Lung (tissue), 12 donors: Measurements from ENCODE around the gene SLX4. TPM values are rescaled to one million over a fixed set of nuclear protein-coding genes. Genes with fewer than 3 reads are reported as not detected.

Source experiments
- ATAC-seq: fragments of 200-7000 bp; cut with Tn5 transposase; one replicate; pipeline ENCODE4 v1.9.1; 2020; ENCODE audit warnings: moderate number of reproducible peaks; ENCODE audit not compliant: insufficient read depth, low FRiP score
- DNase-seq, 3 donors: peaks; one replicate each; pipeline ENCODE4 v3.0.0-alpha.2; 2013 to 2017
- H3K27ac ChIP-seq, 2 donors: one replicate each; pipeline ENCODE4 v1.5.1; 2013; ENCODE audit warnings: mild to moderate bottlenecking in 2 of 2, moderate library complexity in 2 of 2, control low read depth in 1 of 2, inconsistent platforms in 1 of 2, low read depth in 1 of 2, low read length in 1 of 2
- H3K27me3 ChIP-seq, 3 donors: one replicate each; pipeline ENCODE4 v1.5.1; 2013; ENCODE audit warnings: low read length in 2 of 3; ENCODE audit not compliant: control insufficient read depth in 3 of 3, insufficient read depth in 3 of 3
- H3K36me3 ChIP-seq, 4 donors: one replicate each; pipeline ENCODE4 v1.5.1; 2013; ENCODE audit warnings: low read length in 4 of 4, mild to moderate bottlenecking in 1 of 4, moderate library complexity in 1 of 4; ENCODE audit not compliant: control insufficient read depth in 4 of 4, insufficient read depth in 4 of 4
- H3K4me1 ChIP-seq, 5 donors: one replicate each; pipeline ENCODE4 v1.5.1; 2013; ENCODE audit warnings: low read length in 5 of 5, mild to moderate bottlenecking in 2 of 5, moderate library complexity in 1 of 5; ENCODE audit not compliant: control insufficient read depth in 5 of 5, insufficient read depth in 5 of 5
- H3K4me3 ChIP-seq: one replicate; pipeline ENCODE4 v1.5.1; 2013; ENCODE audit warnings: mild to moderate bottlenecking, control low read depth, moderate library complexity
- H3K9ac ChIP-seq, 2 donors: one replicate each; pipeline ENCODE4 v1.5.1; 2013; ENCODE audit warnings: low read length in 2 of 2, control low read depth in 1 of 2; ENCODE audit not compliant: insufficient read depth in 1 of 2
- H3K9me3 ChIP-seq, 4 donors: one replicate each; pipeline ENCODE4 v1.5.1; 2013; ENCODE audit warnings: low read length in 3 of 4, mild to moderate bottlenecking in 1 of 4, moderate library complexity in 1 of 4; ENCODE audit not compliant: control insufficient read depth in 4 of 4, insufficient read depth in 3 of 4
- WGBS, 2 donors: extraction: QIAGEN DNeasy Blood & Tissue Kit; methylation state at CpG; one replicate each; pipeline ENCODE4 v1.1.7; 2013; 5-methylcytosine and 5-hydroxymethylcytosine counted together
- polyA plus RNA-seq, 2 donors: library from polyadenylated mRNA; stranded (reverse); fragments of 200-250 nt; gene quantifications; one replicate each; pipeline ENCODE4 v1.2.1, GENCODE V29; 2013
- total RNA-seq, 2 donors: library from RNA; depleted of rRNA in 1 of 2; stranded (reverse); fragments of >200 nt in 1 of 2; gene quantifications; one replicate each; pipeline ENCODE4 v1.2.1, GENCODE V29; 2014 to 2021
- TF ChIP-seq, protein P1 (sequence below): IDR thresholded peaks from 2 replicates; pipeline ENCODE4 v1.5.1; 2012; ENCODE audit warnings: mild to moderate bottlenecking; ENCODE audit errors: control extremely low read depth, extremely low read depth
- donor health status: control.
- donor health status: control.
- donor health status: Bipolar disorder and iron deficiency.
- donor health status: healthy.
- donor health status: DM: yes; HTN: yes; CAD: no.

The SLX4 gene
- total and polyA plus RNA-seq, 4 donors: 2.4 to 7.0 (median 3.7) TPM

DNA sequence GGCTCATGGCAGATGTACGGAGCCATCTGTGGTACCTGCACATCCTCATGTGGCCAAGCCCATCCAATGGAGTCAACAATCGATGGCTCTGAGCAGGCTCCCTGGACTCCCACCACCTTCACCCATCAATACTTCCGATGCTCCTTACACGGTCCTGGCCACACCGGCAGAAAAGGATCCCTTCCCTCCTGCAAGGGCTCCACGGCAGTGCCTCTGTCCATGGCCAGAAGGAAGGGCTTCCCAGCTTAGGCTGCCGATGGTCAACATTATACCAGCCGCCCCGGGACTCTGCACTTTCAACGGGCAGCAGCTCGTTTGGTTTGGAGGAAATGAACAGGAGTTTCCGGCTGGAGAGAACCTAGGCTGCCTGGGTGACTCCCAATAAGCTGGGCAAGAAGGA, 13.2 kb downstream of the SLX4 start:
- ATAC-seq: no peak
- TF ChIP-seq, protein P1, sequence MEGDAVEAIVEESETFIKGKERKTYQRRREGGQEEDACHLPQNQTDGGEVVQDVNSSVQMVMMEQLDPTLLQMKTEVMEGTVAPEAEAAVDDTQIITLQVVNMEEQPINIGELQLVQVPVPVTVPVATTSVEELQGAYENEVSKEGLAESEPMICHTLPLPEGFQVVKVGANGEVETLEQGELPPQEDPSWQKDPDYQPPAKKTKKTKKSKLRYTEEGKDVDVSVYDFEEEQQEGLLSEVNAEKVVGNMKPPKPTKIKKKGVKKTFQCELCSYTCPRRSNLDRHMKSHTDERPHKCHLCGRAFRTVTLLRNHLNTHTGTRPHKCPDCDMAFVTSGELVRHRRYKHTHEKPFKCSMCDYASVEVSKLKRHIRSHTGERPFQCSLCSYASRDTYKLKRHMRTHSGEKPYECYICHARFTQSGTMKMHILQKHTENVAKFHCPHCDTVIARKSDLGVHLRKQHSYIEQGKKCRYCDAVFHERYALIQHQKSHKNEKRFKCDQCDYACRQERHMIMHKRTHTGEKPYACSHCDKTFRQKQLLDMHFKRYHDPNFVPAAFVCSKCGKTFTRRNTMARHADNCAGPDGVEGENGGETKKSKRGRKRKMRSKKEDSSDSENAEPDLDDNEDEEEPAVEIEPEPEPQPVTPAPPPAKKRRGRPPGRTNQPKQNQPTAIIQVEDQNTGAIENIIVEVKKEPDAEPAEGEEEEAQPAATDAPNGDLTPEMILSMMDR: no peak
- peaks cover 0 to 19% (median 12%) of the 10 kb centered on the region in 4 donors for H3K36me3 ChIP-seq
- no peaks in the 10 kb centered on the region for H3K4me1 ChIP-seq
- H3K4me3 ChIP-seq: no peak overlapping the region
- 96% methylated on average over 12 of the region's 12 CpGs for WGBS, 2 donors
- H3K27me3 ChIP-seq: no peaks in the 10 kb centered on the region
- DNase-seq: no peak
- H3K9ac ChIP-seq: no peak overlapping the region
- no peak overlapping the region for H3K27ac ChIP-seq
- no peaks in the 10 kb centered on the region for H3K9me3 ChIP-seq

DNA sequence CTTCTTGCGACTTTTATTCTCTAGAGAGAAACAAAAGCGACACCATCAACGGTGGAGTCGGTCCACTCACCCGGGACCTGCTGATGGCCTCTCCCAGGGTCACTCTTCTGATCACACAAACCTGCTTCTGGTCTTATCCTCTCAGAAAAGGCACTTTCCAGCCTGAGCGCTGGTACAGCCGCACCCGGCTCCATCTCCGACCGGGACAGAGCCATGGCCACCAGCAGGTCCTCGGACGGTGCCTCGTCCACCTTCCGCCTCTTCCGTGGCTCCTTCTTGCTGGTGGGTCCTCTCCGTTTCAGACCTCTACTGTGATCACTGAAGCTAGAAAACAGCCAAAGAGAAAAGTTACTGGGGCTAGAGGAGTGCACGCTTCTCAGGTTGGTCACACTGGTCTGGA, 13.7 kb downstream of the SLX4 start:
- no peak overlapping the region for H3K9ac ChIP-seq
- H3K4me3 ChIP-seq: no peak overlapping the region
- TF ChIP-seq, protein P1: no peak
- WGBS, 2 donors: 95 to 96% methylated on average over 17 of the region's 17 CpGs
- no peak overlapping the region for H3K27ac ChIP-seq
- DNase-seq: no peak
- ATAC-seq: no peak
- no peaks in the 10 kb centered on the region for H3K27me3 ChIP-seq
- H3K9me3 ChIP-seq: no peaks in the 10 kb centered on the region
- H3K4me1 ChIP-seq: no peaks in the 10 kb centered on the region
- peaks cover 0 to 20% (median 11%) of the 10 kb centered on the region in 4 donors for H3K36me3 ChIP-seq

DNA sequence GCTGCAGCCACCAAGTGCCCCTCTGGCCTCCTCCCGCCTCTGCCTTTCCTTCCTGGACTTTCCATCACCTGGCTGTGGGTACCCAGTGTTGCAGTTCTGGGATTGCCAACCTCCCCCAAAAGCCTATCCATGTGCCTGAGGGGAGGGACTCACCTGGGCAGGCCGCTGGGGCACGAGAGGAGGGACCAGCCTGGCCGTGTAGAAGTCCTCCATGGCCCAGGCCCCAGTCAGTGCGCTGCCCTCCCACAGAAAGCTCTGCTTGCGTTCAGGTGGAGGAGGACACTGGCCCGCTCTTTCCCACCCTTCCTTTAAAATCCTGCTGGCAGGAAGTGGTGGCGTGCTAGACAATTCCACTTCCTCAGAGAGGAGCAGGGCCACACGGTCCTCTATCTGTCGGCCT, 14.2 kb downstream of the SLX4 start:
- TF ChIP-seq, protein P1: no peak
- WGBS, 2 donors: 58 to 78% methylated on average over 10 of the region's 10 CpGs
- Histone ChIP-seq H3K27me3 (no peaks in the 10 kb centered on the region), H3K36me3 (peaks cover 0 to 25% (median 12%) of the 10 kb centered on the region in 4 donors), H3K9me3 (no peaks in the 10 kb centered on the region), H3K9ac (no peak overlapping the region), H3K27ac (no peak overlapping the region), H3K4me1 (peaks cover 0 to 3% (median 0%) of the 10 kb centered on the region in 5 donors), H3K4me3 (no peak overlapping the region)
- DNase-seq (no peak), ATAC-seq (no peak)
